ENCODE measurements around the gene TNIK.

GRCh38 chr3:171187706-171188290 is 272.4 kb downstream of the TNIK start:
- TF ChIP-seq CTCF (conservative IDR thresholded peaks at IDR 0.05; ENCODE audit: low read depth in 2 of 2) (peak; percentile 57 to 69), ZNF331 (CRISPR knock-in tag; IDR thresholded peaks at IDR 0.05; ENCODE audit: low read depth) (no peak), POLR2AphosphoS5 (IDR thresholded peaks at IDR 0.05; ENCODE audit: low read depth) (no peak), EZH2 (IDR thresholded peaks at IDR 0.05; ENCODE audit: low read depth, unreplicated experiment) (no peak), JUNB (IDR thresholded peaks at IDR 0.05; ENCODE audit: unreplicated experiment) (no peak), REST (IDR thresholded peaks at IDR 0.05; ENCODE audit: unreplicated experiment) (no peak), EZH2phosphoT487 (IDR thresholded peaks at IDR 0.05; ENCODE audit: unreplicated experiment) (no peak), ZNF114 (CRISPR knock-in tag; IDR thresholded peaks at IDR 0.05) (no peak)
